Activated CD8-positive, alpha-beta memory T cell treated with anti-CD3 and anti-CD28 coated beads, Interleukin-2, amount 10 ng/mL, durations not matched to agents 7 days and 5 days (primary cell): ENCODE data around the gene IL6. TPM values are rescaled to one million over a fixed set of nuclear protein-coding genes. Genes with fewer than 3 reads are reported as not detected.
"Not testable (repeated sequence)": the region's sequence is repeated elsewhere in the genome, so short reads cannot be mapped to it uniquely, and the experiment has no call there.

Experiments used
- ATAC-seq: fragments of 150-1000 bp; cut with Tn5 transposase; one replicate; pipeline ENCODE4 v1.10.0; 2021; ENCODE audit warnings: moderate library complexity
- CTCF ChIA-PET: fragments of 350-600 bp; sonication (Branson Sonifier 250); formaldehyde crosslinking; loops from one replicate; lab custom pipeline; 2021; ENCODE audit warnings: antibody characterized with exemption; lab: Charles Lee
- DNase-seq: peaks from one replicate; pipeline ENCODE4 v3.0.0-alpha.2; 2020
- H3K27ac Mint-ChIP-seq: one replicate; pipeline ENCODE4 v1.8.0; 2021; ENCODE audit warnings: mild to moderate bottlenecking, mixed read lengths
- H3K27me3 Mint-ChIP-seq: one replicate; pipeline ENCODE4 v1.8.0; 2021; ENCODE audit warnings: mixed read lengths
- H3K36me3 Mint-ChIP-seq: one replicate; pipeline ENCODE4 v1.8.0; 2021; ENCODE audit warnings: mild to moderate bottlenecking, mixed read lengths
- H3K4me1 Mint-ChIP-seq: one replicate; pipeline ENCODE4 v1.8.0; 2021; ENCODE audit warnings: mixed read lengths
- H3K4me3 Mint-ChIP-seq: one replicate; pipeline ENCODE4 v1.8.0; 2021; ENCODE audit warnings: mild to moderate bottlenecking, moderate library complexity, mixed read lengths
- H3K9me3 Mint-ChIP-seq: one replicate; pipeline ENCODE4 v1.8.0; 2022; ENCODE audit warnings: low read depth, mixed read lengths
- total RNA-seq, 2 experiments: library from RNA; stranded (reverse); gene quantifications; one replicate each; pipeline ENCODE4 v1.2.3, GENCODE V29; 2021

Gene IL6
- total RNA-seq = under 1 TPM in 1 of 2 experiments, not detected in 1; 0.66 TPM

DNA sequence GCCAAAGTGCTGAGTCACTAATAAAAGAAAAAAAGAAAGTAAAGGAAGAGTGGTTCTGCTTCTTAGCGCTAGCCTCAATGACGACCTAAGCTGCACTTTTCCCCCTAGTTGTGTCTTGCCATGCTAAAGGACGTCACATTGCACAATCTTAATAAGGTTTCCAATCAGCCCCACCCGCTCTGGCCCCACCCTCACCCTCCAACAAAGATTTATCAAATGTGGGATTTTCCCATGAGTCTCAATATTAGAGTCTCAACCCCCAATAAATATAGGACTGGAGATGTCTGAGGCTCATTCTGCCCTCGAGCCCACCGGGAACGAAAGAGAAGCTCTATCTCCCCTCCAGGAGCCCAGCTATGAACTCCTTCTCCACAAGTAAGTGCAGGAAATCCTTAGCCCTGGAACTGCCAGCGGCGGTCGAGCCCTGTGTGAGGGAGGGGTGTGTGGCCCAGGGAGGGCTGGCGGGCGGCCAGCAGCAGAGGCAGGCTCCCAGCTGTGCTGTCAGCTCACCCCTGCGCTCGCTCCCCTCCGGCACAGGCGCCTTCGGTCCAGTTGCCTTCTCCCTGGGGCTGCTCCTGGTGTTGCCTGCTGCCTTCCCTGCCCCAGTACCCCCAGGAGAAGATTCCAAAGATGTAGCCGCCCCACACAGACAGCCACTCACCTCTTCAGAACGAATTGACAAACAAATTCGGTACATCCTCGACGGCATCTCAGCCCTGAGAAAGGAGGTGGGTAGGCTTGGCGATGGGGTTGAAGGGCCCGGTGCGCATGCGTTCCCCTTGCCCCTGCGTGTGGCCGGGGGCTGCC, at the start of gene IL6:
Gene IL6 (plus strand): TSS at position 294 of the 807 bp plus-strand sequence. CDS start 63 bp downstream, at position 357.
- Mint-ChIP-seq H3K4me1 (peaks cover 30% of the 10 kb centered on the region), H3K4me3 (no peak within 1 kb of the TSS), H3K27ac (no peak within 1 kb of the TSS), H3K36me3 (no peaks in the 10 kb centered on the region), H3K9me3 (no peaks in the 10 kb centered on the region), H3K27me3 (peaks cover 65% of the 10 kb centered on the region)
- CTCF ChIA-PET = interaction anchor here (0.6 to 13.9 kb wide), 28 partner anchors 10 to 379 kb away, joined by 3 to 376 read pairs (median 4); no protein-coding TSS in a partner anchor
- ATAC-seq = peak; percentile 45
- no peak for DNase-seq

GRCh38 chr7:22677263-22677662, 49.7 kb upstream of the IL6 start:
- Mint-ChIP-seq H3K36me3 (peaks cover 36% of the 10 kb centered on the region), H3K4me3 (peak overlapping the region; percentile 55), H3K27me3 (peaks cover 25% of the 10 kb centered on the region), H3K27ac (peak overlapping the region; percentile 83), H3K4me1 (peaks cover 85% of the 10 kb centered on the region)
- H3K9me3 Mint-ChIP-seq, DNase-seq: not testable (repeated sequence)
- CTCF ChIA-PET = interaction anchor here (0.6 to 1.4 kb wide), 3 partner anchors 13 to 1364 kb away, joined by 3 read pairs; partner anchors contain the start of gene IL6
- peak; percentile 60 for ATAC-seq

DNA sequence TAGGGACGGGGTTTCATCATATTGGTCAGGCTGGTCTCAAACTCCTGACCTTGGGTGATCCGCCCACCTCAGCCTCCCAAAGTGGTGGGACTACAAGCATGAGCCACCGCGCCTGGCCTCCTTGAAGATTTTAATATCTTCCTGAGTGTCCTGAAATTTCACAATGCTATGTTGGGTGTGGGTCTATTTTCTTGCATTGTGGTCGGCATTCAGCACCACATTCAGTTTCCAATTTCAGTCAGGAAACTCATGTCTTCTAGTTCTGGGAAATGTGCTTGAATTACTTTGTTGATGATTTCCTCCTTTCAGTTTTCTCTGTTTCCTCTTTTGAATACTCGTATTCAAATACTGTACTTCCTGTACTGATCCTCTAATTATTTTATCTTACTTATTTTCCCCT, 49.3 kb upstream of the IL6 start:
- H3K27me3 Mint-ChIP-seq = peaks cover 22% of the 10 kb centered on the region
- H3K4me3 Mint-ChIP-seq = peak overlapping the region; percentile 55
- no peak for DNase-seq
- H3K4me1 Mint-ChIP-seq = peaks cover 81% of the 10 kb centered on the region
- peak overlapping the region; percentile 83 for H3K27ac Mint-ChIP-seq
- ATAC-seq = peak; percentile 40
- peaks cover 34% of the 10 kb centered on the region for H3K36me3 Mint-ChIP-seq
- peaks cover 6% of the 10 kb centered on the region for H3K9me3 Mint-ChIP-seq
- CTCF ChIA-PET = interaction anchor here (0.6 to 1.4 kb wide), 3 partner anchors 9 to 1364 kb away, joined by 3 to 4 read pairs (median 3); partner anchors contain the start of gene IL6

DNA sequence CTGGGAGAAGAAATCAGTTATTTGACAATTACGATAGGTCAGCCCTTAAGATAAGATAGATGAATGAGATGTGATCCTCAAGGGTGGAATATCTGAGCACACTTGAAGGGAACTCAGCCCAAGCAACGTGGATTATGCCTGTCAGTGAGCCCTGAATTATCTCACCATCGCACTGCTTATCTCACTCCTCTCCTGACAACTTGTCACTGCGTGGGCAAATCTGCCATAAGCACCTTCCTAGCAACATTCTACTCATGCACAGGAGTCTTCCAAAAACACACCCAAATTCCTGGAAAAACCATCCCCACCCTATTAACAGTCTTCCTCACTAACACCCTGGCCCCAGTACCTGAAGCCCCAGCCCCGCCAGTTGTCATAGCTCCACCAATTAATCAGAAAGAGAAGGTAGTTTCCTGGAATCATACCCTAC, 46.5 kb upstream of the IL6 start:
- no peak for ATAC-seq
- peak overlapping the region; percentile 52 for H3K27ac Mint-ChIP-seq
- CTCF ChIA-PET = interaction anchor here (1.1 to 1.3 kb wide), 3 partner anchors 20 to 48 kb away, joined by 3 to 4 read pairs (median 3); partner anchors contain the start of gene IL6
- peaks cover 22% of the 10 kb centered on the region for H3K36me3 Mint-ChIP-seq
- peaks cover 59% of the 10 kb centered on the region for H3K4me1 Mint-ChIP-seq
- no peak overlapping the region for H3K4me3 Mint-ChIP-seq
- peaks cover 5% of the 10 kb centered on the region for H3K9me3 Mint-ChIP-seq
- no peak for DNase-seq
- H3K27me3 Mint-ChIP-seq = peaks cover 29% of the 10 kb centered on the region

DNA sequence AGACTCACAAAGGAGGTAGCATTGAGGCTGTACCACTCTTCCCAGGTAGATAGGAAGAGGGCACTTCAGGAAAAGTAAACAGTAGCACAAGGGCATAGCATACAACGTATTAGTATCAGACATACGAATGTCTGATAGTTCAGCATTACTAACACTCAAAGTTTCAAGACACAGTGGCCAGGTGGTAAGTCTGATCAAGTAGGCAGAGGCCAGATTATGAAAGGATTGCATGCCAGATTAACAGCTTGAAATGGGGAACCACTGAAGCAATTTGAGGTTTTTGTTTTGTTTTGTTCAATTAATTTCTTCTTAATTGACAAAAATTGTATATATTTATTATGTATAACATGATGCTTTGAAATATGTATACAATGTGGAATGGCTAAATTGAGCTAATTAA, 45.7 kb upstream of the IL6 start:
- CTCF ChIA-PET = interaction anchor here (1.3 kb wide), 1 partner anchor 47 kb away, joined by 4 read pairs; no protein-coding TSS in a partner anchor
- H3K27me3 Mint-ChIP-seq = peaks cover 35% of the 10 kb centered on the region
- peaks cover 5% of the 10 kb centered on the region for H3K9me3 Mint-ChIP-seq
- H3K27ac Mint-ChIP-seq = peak overlapping the region; percentile 26
- peaks cover 51% of the 10 kb centered on the region for H3K4me1 Mint-ChIP-seq
- ATAC-seq = no peak
- no peak overlapping the region for H3K4me3 Mint-ChIP-seq
- no peak for DNase-seq
- peaks cover 18% of the 10 kb centered on the region for H3K36me3 Mint-ChIP-seq

- peaks cover 5% of the 10 kb centered on the region for H3K9me3 Mint-ChIP-seq
- DNase-seq (no peak), ATAC-seq (no peak)
- no peak overlapping the region for H3K4me3 Mint-ChIP-seq
- peaks cover 16% of the 10 kb centered on the region for H3K36me3 Mint-ChIP-seq
- peaks cover 42% of the 10 kb centered on the region for H3K27me3 Mint-ChIP-seq
- H3K4me1 Mint-ChIP-seq = peaks cover 43% of the 10 kb centered on the region
- no peak overlapping the region for H3K27ac Mint-ChIP-seq
- CTCF ChIA-PET = interaction anchor here (1.1 kb wide), 1 partner anchor 11 kb away, joined by 4 read pairs; no protein-coding TSS in a partner anchor
Observed at GRCh38 chr7:22681852-22682657, 44.9 kb upstream of the IL6 start.

- Mint-ChIP-seq H3K27me3 (peaks cover 49% of the 10 kb centered on the region), H3K4me3 (no peak overlapping the region), H3K27ac (no peak overlapping the region), H3K36me3 (peaks cover 11% of the 10 kb centered on the region), H3K9me3 (peaks cover 2% of the 10 kb centered on the region), H3K4me1 (peaks cover 31% of the 10 kb centered on the region)
- CTCF ChIA-PET = interaction anchor here (1.1 kb wide), 1 partner anchor 9 kb away, joined by 4 read pairs; no protein-coding TSS in a partner anchor
- ATAC-seq = no peak
- DNase-seq = no peak
Observed at GRCh38 chr7:22683379-22683778, 43.6 kb upstream of the IL6 start.

- ATAC-seq = no peak
Observed at GRCh38 chr7:22686620-22687019, 40.4 kb upstream of the IL6 start.

DNA sequence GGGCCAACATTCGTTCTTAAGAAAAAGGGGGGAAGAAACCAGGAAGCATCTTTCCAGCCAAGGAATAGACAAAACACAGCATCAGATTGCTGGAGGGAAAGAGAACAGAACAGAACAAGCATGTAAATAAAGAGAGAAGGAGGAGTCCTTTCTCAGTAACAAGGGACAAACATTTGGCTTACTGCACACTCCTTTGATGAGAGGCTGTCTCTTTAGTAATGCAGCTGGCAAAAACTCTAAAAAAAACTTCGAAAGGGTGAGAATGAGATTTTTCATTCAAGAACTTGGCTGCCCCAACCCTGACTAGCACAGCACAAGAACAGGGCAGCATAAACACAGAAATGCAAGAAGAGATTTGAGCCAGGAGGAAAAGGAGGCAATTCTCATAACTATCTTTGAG, 38.9 kb upstream of the IL6 start:
- no peak overlapping the region for H3K27ac Mint-ChIP-seq
- H3K4me3 Mint-ChIP-seq = no peak overlapping the region
- no peak for DNase-seq
- CTCF ChIA-PET = interaction anchor here (2.0 kb wide), 1 partner anchor 8 kb away, joined by 7 read pairs; no protein-coding TSS in a partner anchor
- H3K27me3 Mint-ChIP-seq = peaks cover 61% of the 10 kb centered on the region
- ATAC-seq = no peak
- no peaks in the 10 kb centered on the region for H3K36me3 Mint-ChIP-seq
- H3K4me1 Mint-ChIP-seq = no peaks in the 10 kb centered on the region
- no peaks in the 10 kb centered on the region for H3K9me3 Mint-ChIP-seq

More at GRCh38 chr7:22686620-22687019, 40.4 kb upstream of the IL6 start:
- peaks cover 62% of the 10 kb centered on the region for H3K27me3 Mint-ChIP-seq
- H3K36me3 Mint-ChIP-seq = peaks cover 5% of the 10 kb centered on the region
- H3K27ac Mint-ChIP-seq = no peak overlapping the region
- CTCF ChIA-PET = interaction anchor here (1.3 to 2.0 kb wide), 3 partner anchors 8 to 126 kb away, joined by 3 to 7 read pairs (median 4); no protein-coding TSS in a partner anchor
- DNase-seq = no peak
- peaks cover 2% of the 10 kb centered on the region for H3K9me3 Mint-ChIP-seq
- no peak overlapping the region for H3K4me3 Mint-ChIP-seq
- H3K4me1 Mint-ChIP-seq = peaks cover 6% of the 10 kb centered on the region

- CTCF ChIA-PET, H3K36me3 Mint-ChIP-seq, DNase-seq, H3K27ac Mint-ChIP-seq, H3K9me3 Mint-ChIP-seq, H3K4me3 Mint-ChIP-seq, H3K4me1 Mint-ChIP-seq, ATAC-seq: not testable (repeated sequence)
- H3K27me3 Mint-ChIP-seq = peaks cover 62% of the 10 kb centered on the region
Observed at GRCh38 chr7:22688934-22689333, 38.1 kb upstream of the IL6 start.

GRCh38 chr7:22694597-22695207, 32.3 kb upstream of the IL6 start:
- peaks cover 15% of the 10 kb centered on the region for H3K36me3 Mint-ChIP-seq
- peaks cover 53% of the 10 kb centered on the region for H3K27me3 Mint-ChIP-seq
- no peaks in the 10 kb centered on the region for H3K9me3 Mint-ChIP-seq
- ATAC-seq = peak; percentile 55
- peaks cover 50% of the 10 kb centered on the region for H3K4me1 Mint-ChIP-seq
- no peak overlapping the region for H3K4me3 Mint-ChIP-seq
- CTCF ChIA-PET = interaction anchor here (1.1 to 3.8 kb wide), 2 partner anchors 32 to 135 kb away, joined by 3 to 24 read pairs; partner anchors contain the start of gene IL6
- no peak for DNase-seq
- no peak overlapping the region for H3K27ac Mint-ChIP-seq

DNA sequence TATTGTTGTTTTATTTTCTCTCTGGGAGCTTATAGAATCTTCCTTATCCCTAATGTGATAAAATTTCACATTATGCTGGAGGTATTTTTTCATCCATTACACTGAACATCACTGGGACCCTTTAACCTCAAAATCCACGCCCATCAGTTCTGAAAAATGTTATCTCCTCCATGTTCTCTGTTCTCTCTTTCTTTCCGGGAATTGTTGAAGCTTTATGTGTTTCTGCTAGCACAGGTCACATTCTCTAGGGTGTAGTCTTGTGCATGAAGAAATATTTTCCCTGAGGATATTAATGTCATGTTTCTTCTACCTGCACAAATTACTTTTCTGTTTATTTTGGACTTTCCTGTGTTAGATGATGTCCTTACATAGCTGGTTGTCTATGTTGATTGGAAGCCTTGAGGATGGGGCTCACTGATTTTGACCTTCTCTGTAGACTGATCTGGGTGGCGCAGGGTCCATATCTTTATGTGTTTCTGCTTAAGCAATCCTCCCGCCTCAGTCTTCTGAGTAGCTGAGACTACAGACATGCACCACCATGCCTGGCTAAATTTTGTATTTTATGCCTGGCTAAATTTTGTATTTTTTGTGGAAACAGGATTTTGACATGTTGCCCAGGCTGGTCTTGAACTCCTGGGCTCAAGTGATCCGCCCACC, 31.4 kb upstream of the IL6 start:
- Mint-ChIP-seq H3K9me3 (no peaks in the 10 kb centered on the region), H3K27me3 (peaks cover 45% of the 10 kb centered on the region), H3K4me1 (peaks cover 58% of the 10 kb centered on the region), H3K27ac (peak overlapping the region; percentile 54), H3K36me3 (peaks cover 15% of the 10 kb centered on the region), H3K4me3 (no peak overlapping the region)
- CTCF ChIA-PET = interaction anchor here (1.1 to 3.8 kb wide), 4 partner anchors 9 to 135 kb away, joined by 3 to 24 read pairs (median 5); partner anchors contain the start of gene IL6
- ATAC-seq (no peak), DNase-seq (no peak)
